Hepatic stellate cell (primary cell): ENCODE results near the gene TTC5.
A peak's percentile ranks its signal among the peaks of the same experiment; 100 is the strongest.
"Not testable (repeated sequence)": the region's sequence is repeated elsewhere in the genome, so short reads cannot be mapped to it uniquely, and the experiment has no call there.

Experiments
- DNase-seq: peaks from one replicate; pipeline ENCODE4 v3.0.0; 2011; ENCODE audit warnings: low spot score

Gene TTC5

DNA sequence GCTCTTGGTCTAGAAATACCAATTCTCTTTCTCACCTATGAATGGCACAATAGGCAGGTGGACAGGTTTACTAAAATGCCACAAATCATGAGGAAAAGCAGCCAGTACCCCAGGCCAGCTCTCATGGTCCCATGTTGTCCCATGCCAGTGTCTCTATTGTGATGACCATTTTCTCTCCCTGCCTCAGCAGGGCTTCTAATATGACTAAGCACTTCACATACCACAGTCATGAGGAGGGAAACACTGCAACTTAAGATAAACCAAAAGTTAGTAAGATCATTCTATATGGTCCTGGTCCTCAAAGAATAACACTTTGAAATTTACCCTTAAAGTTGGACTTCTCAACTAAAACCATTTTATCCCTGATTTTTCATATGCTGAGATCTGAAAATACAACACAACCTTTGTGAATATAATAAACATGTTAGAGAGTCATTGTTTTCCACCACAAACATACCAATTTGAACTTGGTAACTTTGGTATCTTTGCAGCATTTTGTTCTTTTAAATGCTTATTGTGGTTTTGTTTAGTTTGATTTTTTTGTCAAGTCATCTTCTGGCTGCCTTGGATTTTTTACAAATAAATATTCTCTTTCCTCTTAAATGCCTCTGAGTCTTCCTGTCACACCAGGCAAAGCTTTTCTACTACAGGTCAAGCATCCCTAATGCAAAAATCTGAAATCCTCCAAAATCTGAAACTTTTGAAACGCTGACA is 3.6 kb downstream of the TTC5 start:
- DNase-seq: peak; percentile 33

- no peak for DNase-seq
Measured at GRCh38 chr14:20295067-20295466, 10.7 kb downstream of the TTC5 start.

DNA sequence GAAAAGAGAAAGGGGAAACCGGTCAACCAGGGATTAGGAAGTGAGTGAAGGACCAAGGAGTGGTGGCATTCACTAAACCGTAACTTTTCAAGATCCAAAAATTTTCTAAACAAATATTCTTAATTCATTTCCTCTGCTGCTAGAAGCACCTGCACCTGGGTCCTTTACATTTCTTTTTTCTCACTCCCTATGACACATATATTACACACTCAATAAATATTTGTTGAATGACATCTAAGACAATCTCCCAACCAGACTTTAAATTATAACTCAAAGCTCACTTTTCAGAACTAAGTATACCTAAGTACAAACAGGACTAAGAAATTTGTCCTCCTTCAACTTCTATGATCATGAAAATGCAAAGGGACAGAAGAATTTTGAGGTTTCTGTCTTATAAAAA is 11.1 kb downstream of the TTC5 start:
- no peak for DNase-seq

- DNase-seq: not testable (repeated sequence)
Measured at GRCh38 chr14:20281998-20282397, 23.8 kb downstream of the TTC5 start.

DNA sequence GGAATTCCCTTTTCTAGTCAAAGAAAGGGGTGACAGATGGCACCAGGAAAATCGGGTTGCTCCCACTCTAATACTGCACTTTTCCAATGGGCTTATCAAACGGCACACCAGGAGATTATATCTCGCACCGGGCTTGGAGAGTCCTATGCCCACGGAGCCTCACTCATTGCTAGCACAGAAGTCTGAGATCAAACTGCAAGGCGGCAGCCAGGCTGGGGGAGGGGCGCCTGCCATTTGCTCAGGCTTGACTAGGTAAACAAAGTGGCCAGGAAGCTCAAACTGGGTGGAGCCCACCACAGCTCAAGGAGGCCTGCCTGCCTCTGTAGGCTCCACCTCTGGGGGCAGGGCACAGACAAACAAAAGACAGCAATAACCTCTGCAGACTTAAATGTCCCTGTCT is 25.5 kb downstream of the TTC5 start:
- not testable (repeated sequence) for DNase-seq

- no peak for DNase-seq
Measured at GRCh38 chr14:20278414-20278813, 27.3 kb downstream of the TTC5 start.

GRCh38 chr14:20277409-20277808 is 28.3 kb downstream of the TTC5 start:
- DNase-seq: no peak

DNA sequence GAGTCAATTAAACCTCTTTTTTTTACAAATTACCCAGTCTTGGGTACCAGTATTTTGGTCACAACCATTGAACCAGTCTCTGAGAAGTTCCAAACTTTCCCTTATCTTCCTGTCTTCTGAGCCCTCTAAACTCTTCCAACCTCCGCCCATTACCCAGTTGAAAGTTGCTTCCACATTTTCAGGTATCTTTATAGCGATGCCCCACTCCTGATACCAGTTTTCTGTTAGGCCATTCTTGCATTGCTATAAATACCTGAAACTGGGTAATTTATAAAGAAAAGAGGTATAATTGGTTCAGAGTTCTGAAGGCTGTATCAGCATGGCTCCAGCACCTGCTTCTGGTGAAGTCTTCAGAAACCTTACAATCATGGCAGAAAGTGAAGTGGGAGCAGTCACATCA is 31.7 kb downstream of the TTC5 start:
- DNase-seq: no peak

DNA sequence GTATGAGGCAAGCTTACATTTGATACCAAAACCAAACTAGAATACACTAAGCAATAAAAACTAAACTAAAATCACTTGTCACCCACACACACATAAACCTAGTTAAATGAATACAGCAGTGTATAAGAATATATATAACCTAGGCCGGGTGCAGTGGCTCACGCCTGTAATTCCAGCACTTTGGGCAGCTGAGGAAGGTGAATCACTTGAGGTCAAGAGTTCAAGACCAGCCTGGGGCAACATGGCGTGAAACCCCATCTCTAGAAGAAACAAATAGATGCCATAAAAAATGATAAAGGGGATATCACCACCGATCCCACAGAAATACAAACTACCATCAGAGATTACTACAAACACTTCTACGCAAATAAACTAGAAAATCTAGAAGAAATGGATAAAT is 41.4 kb downstream of the TTC5 start:
- DNase-seq: not testable (repeated sequence)

DNA sequence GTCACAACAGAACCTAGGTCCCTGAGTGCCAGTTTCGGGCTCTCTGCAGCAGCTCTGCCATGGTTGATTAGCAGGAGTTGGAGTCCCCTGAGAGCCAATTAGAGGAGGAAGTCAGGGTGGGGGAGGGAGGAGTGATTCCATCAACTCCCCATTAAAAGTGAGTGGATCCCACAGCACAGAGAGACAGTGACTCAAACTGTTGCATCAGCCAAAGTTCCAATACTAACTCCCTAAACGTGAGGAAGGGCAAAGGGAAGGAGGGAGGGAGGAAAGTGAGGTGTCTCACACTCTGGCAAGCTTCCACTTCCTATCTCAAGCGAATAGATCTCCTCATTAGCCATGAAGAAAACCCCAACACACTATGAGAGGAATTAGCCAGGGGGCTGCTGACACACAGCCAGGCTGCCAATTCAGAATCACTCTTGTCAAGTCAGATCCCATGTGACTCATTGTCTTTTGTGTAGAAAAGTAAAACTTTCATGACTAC is 43.1 kb downstream of the TTC5 start:
- DNase-seq: no peak

- DNase-seq: no peak
Measured at GRCh38 chr14:20247646-20248246, 58.0 kb downstream of the TTC5 start.
